ENCODE measurements around the gene TRIM14. TPM values are rescaled to one million over a fixed set of nuclear protein-coding genes. Genes with fewer than 3 reads are reported as not detected.
A peak's percentile ranks its signal among the peaks of the same experiment; 100 is the strongest.
"Not testable (repeated sequence)": the region's sequence is repeated elsewhere in the genome, so short reads cannot be mapped to it uniquely, and the experiment has no call there.

TRIM14 gene
- total RNA-seq, 1 donor from 2014 or later, result 25.8 TPM

GRCh38 chr9:98078895-98079294 lies 40.1 kb downstream of the TRIM14 start:
- H3K27me3 ChIP-seq, result no peaks in the 10 kb centered on the region
- no peak for DNase-seq (ENCODE audit: extremely low spot score in 2 of 2)
- no peaks in the 10 kb centered on the region for H3K9me3 ChIP-seq
- H3K27ac ChIP-seq, result no peak overlapping the region
- TF ChIP-seq POLR2A (IDR thresholded peaks at IDR 0.05) (no peak), POLR2AphosphoS5 (IDR thresholded peaks at IDR 0.05; ENCODE audit: insufficient read depth in 1 of 2, low read depth in 1 of 2) (no peak)
- H3K4me1 ChIP-seq, result peaks cover 27% of the 10 kb centered on the region
- H3K4me3 ChIP-seq, result no peak overlapping the region
- intact Hi-C loops (cut with DNase I), result no loop called here
- H3K36me3 ChIP-seq, result peaks cover 0 to 50% of the 10 kb centered on the region in 2 donors

- DNase-seq (ENCODE audit: extremely low spot score in 2 of 2); H3K27me3 ChIP-seq; intact Hi-C loops (cut with DNase I); H3K4me3 ChIP-seq; H3K9me3 ChIP-seq; H3K27ac ChIP-seq: not testable (repeated sequence)
- Histone ChIP-seq H3K36me3 (peaks cover 0 to 28% of the 10 kb centered on the region in 2 donors), H3K4me1 (peaks cover 26% of the 10 kb centered on the region)
Measured at GRCh38 chr9:98076514-98076890, 42.5 kb downstream of the TRIM14 start.

- intact Hi-C loops (cut with DNase I), result no loop called here
- H3K27me3 ChIP-seq, result no peaks in the 10 kb centered on the region
- no peaks in the 10 kb centered on the region for H3K9me3 ChIP-seq
- peaks cover 0 to 17% of the 10 kb centered on the region in 2 donors for H3K36me3 ChIP-seq
- H3K4me1 ChIP-seq, result peaks cover 17% of the 10 kb centered on the region
- no peak for DNase-seq (ENCODE audit: extremely low spot score in 2 of 2)
- H3K27ac ChIP-seq, result peak overlapping the region; percentile 58
- TF ChIP-seq POLR2AphosphoS5 (IDR thresholded peaks at IDR 0.05; ENCODE audit: insufficient read depth in 1 of 2, low read depth in 1 of 2) (peak in 1 of 2 donors; percentile 34), CTCF (IDR thresholded peaks at IDR 0.05) (no peak)
- no peak overlapping the region for H3K4me3 ChIP-seq
Measured at GRCh38 chr9:98075332-98075805, 43.7 kb downstream of the TRIM14 start.

- peak overlapping the region; percentile 58 for H3K27ac ChIP-seq
- H3K27me3 ChIP-seq, result no peaks in the 10 kb centered on the region
- H3K36me3 ChIP-seq, result peaks cover 0 to 12% of the 10 kb centered on the region in 2 donors
- TF ChIP-seq POLR2A (IDR thresholded peaks at IDR 0.05) (no peak), CTCF (IDR thresholded peaks at IDR 0.05) (peak; percentile 65 to 83 (median 82)), POLR2AphosphoS5 (IDR thresholded peaks at IDR 0.05; ENCODE audit: insufficient read depth in 1 of 2, low read depth in 1 of 2) (peak in 1 of 2 donors; percentile 40)
- no peak for DNase-seq (ENCODE audit: extremely low spot score in 2 of 2)
- peaks cover 17% of the 10 kb centered on the region for H3K4me1 ChIP-seq
- intact Hi-C loops (cut with DNase I), result no loop called here
- H3K9me3 ChIP-seq, result no peaks in the 10 kb centered on the region
- H3K4me3 ChIP-seq, result no peak overlapping the region
Measured at GRCh38 chr9:98074115-98074990, 44.7 kb downstream of the TRIM14 start.

- no peaks in the 10 kb centered on the region for H3K27me3 ChIP-seq
- TF ChIP-seq CTCF (IDR thresholded peaks at IDR 0.05), result no peak
- no peak for TF ChIP-seq POLR2AphosphoS5 (IDR thresholded peaks at IDR 0.05; ENCODE audit: insufficient read depth in 1 of 2, low read depth in 1 of 2)
- TF ChIP-seq POLR2A (IDR thresholded peaks at IDR 0.05), result no peak
- no peak overlapping the region for H3K27ac ChIP-seq
- no peaks in the 10 kb centered on the region for H3K9me3 ChIP-seq
- no peak for DNase-seq (ENCODE audit: extremely low spot score in 2 of 2)
- H3K4me3 ChIP-seq, result no peak overlapping the region
- no peaks in the 10 kb centered on the region for H3K36me3 ChIP-seq
- intact Hi-C loops (cut with DNase I), result no loop called here
- peaks cover 17% of the 10 kb centered on the region for H3K4me1 ChIP-seq
Measured at GRCh38 chr9:98071737-98072136, 47.3 kb downstream of the TRIM14 start.

GRCh38 chr9:98070704-98071103 lies 48.3 kb downstream of the TRIM14 start:
- intact Hi-C loops (cut with DNase I), result no loop called here
- H3K4me1 ChIP-seq, result peaks cover 17% of the 10 kb centered on the region
- H3K9me3 ChIP-seq, result no peaks in the 10 kb centered on the region
- H3K27me3 ChIP-seq, result no peaks in the 10 kb centered on the region
- DNase-seq (ENCODE audit: extremely low spot score in 2 of 2), result no peak
- TF ChIP-seq POLR2AphosphoS5 (IDR thresholded peaks at IDR 0.05; ENCODE audit: insufficient read depth in 1 of 2, low read depth in 1 of 2) (no peak), POLR2A (IDR thresholded peaks at IDR 0.05) (no peak), CTCF (IDR thresholded peaks at IDR 0.05) (no peak)
- no peak overlapping the region for H3K4me3 ChIP-seq
- no peak overlapping the region for H3K27ac ChIP-seq
- no peaks in the 10 kb centered on the region for H3K36me3 ChIP-seq

Data from vagina (tissue), 2 donors.